Measurements from ENCODE around the gene FOXP1.
"Not testable (repeated sequence)": the region's sequence is repeated elsewhere in the genome, so short reads cannot be mapped to it uniquely, and the experiment has no call there.

The FOXP1 gene

GRCh38 chr3:71532639-71533395 lies 50.7 kb downstream of the FOXP1 start:
- DNase-seq (ENCODE audit: low read depth, low spot score) = no peak

- no peak for DNase-seq (ENCODE audit: low read depth, low spot score)
Observed at GRCh38 chr3:71530903-71531530, 52.5 kb downstream of the FOXP1 start.

GRCh38 chr3:71528816-71529215 lies 54.7 kb downstream of the FOXP1 start:
- DNase-seq (ENCODE audit: low read depth, low spot score) = no peak

- not testable (repeated sequence) for DNase-seq (ENCODE audit: low read depth, low spot score)
Observed at GRCh38 chr3:71526448-71526847, 57.1 kb downstream of the FOXP1 start.

- DNase-seq (ENCODE audit: low read depth, low spot score) = no peak
Observed at GRCh38 chr3:71525391-71525790, 58.1 kb downstream of the FOXP1 start.

- no peak for DNase-seq (ENCODE audit: low read depth, low spot score)
Observed at GRCh38 chr3:71524672-71525071, 58.9 kb downstream of the FOXP1 start.

- no peak for DNase-seq (ENCODE audit: low read depth, low spot score)
Observed at GRCh38 chr3:71523628-71524027, 59.9 kb downstream of the FOXP1 start.

- no peak for DNase-seq (ENCODE audit: low read depth, low spot score)
Observed at GRCh38 chr3:71521940-71522876, 61.3 kb downstream of the FOXP1 start.

GRCh38 chr3:71521021-71521352 lies 62.5 kb downstream of the FOXP1 start:
- no peak for DNase-seq (ENCODE audit: low read depth, low spot score)

GRCh38 chr3:71520161-71521020 lies 63.1 kb downstream of the FOXP1 start:
- no peak for DNase-seq (ENCODE audit: low read depth, low spot score)

- DNase-seq (ENCODE audit: low read depth, low spot score) = no peak
Observed at GRCh38 chr3:71518089-71518488, 65.4 kb downstream of the FOXP1 start.

GRCh38 chr3:71517271-71517791 lies 66.2 kb downstream of the FOXP1 start:
- DNase-seq (ENCODE audit: low read depth, low spot score) = no peak

GRCh38 chr3:71515636-71516365 lies 67.7 kb downstream of the FOXP1 start:
- DNase-seq (ENCODE audit: low read depth, low spot score) = no peak

GRCh38 chr3:71514621-71515020 lies 68.9 kb downstream of the FOXP1 start:
- no peak for DNase-seq (ENCODE audit: low read depth, low spot score)

GRCh38 chr3:71513515-71513914 lies 70.0 kb downstream of the FOXP1 start:
- DNase-seq (ENCODE audit: low read depth, low spot score) = no peak

- no peak for DNase-seq (ENCODE audit: low read depth, low spot score)
Observed at GRCh38 chr3:71513081-71513480, 70.4 kb downstream of the FOXP1 start.

GRCh38 chr3:71512544-71512943 lies 71.0 kb downstream of the FOXP1 start:
- DNase-seq (ENCODE audit: low read depth, low spot score) = no peak

GRCh38 chr3:71512000-71512399 lies 71.5 kb downstream of the FOXP1 start:
- no peak for DNase-seq (ENCODE audit: low read depth, low spot score)

GRCh38 chr3:71511446-71511845 lies 72.1 kb downstream of the FOXP1 start:
- DNase-seq (ENCODE audit: low read depth, low spot score) = no peak

- DNase-seq (ENCODE audit: low read depth, low spot score) = peak; percentile 89
Observed at GRCh38 chr3:71511037-71511436, 72.5 kb downstream of the FOXP1 start.
